ENCODE data around the gene ADCY10. TPM values are rescaled to one million over a fixed set of nuclear protein-coding genes. Genes with fewer than 3 reads are reported as not detected.

The ADCY10 gene
- total RNA-seq, 1 donor from 2014 or later, result not detected

Other genes starting within 250 kb of the ADCY10 start
- gene MPZL1, start 192.2 kb downstream of the ADCY10 start, total RNA-seq, result 38.6 and 39.3 TPM in 2 replicates
- gene DCAF6, start 22.5 kb upstream of the ADCY10 start, total RNA-seq, result 118 TPM in 2 replicates
- gene MPC2, start 22.9 kb upstream of the ADCY10 start, total RNA-seq, result 60.4 TPM in 2 replicates
- 7.0 and 8.4 TPM in 2 replicates for gene GPR161, start 222.8 kb upstream of the ADCY10 start, total RNA-seq